Left renal pelvis (tissue), 4 donors: ENCODE results near the gene LDLRAP1. TPM values are rescaled to one million over a fixed set of nuclear protein-coding genes. Genes with fewer than 3 reads are reported as not detected.

Experiments
- DNase-seq, 4 donors: peaks; one replicate each; pipeline ENCODE4 v3.0.0-alpha.2; 2013; ENCODE audit warnings: low read depth in 4 of 4, low spot score in 3 of 4
- polyA plus RNA-seq, 4 donors: library from polyadenylated mRNA; unstranded; fragments of 120-200 nt; gene quantifications; one replicate each; pipeline ENCODE4 v1.2.1, GENCODE V29; 2013; ENCODE audit not compliant: insufficient read length in 4 of 4

Gene LDLRAP1
- polyA plus RNA-seq, 4 donors = 11.5 to 15.0 (median 11.7) TPM

DNA sequence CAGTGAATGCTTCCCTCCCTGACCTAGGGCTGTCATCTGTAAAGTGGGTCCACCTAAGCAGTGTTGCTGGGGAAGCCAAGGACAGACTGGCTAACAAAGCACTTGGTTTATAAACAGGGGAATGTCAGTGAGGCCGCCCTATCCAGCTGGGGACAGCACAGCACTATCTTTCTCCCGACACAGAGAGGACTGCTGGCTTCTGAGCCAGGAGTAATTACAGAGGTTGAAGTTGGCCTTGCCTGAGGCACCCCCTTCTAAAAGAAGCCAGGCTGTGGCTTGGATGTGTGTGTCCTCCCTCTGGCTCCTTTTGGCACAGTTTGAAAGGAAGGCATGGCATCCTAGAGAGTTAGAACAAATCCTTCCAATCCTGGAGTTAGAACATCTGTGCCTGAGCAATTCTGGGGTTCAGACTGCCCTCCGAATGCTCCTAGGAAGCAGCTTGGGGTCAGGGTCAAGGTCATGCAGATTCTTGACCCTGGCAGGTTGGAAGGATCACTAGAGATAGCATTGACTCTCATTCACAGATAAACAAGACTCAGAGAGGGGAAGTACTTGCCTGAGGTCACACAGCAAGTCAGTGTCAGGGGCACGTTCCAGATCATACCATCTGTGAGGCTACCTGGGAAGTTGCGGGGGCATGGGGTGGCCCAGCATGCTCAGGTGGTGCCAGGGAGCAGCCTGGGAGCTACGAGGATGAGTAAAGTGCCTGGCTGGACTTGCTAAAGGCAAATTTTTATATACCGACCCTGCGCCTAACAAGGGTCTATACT is 1.3 kb upstream of the LDLRAP1 start:
- DNase-seq = no peak

GRCh38 chr1:25543005-25543424 is 391 bp upstream of the LDLRAP1 start:
- DNase-seq = no peak

GRCh38 chr1:25544243-25544764 is 898 bp downstream of the LDLRAP1 start:
- no peak for DNase-seq

GRCh38 chr1:25544819-25545218 is 1.4 kb downstream of the LDLRAP1 start:
- DNase-seq = no peak

DNA sequence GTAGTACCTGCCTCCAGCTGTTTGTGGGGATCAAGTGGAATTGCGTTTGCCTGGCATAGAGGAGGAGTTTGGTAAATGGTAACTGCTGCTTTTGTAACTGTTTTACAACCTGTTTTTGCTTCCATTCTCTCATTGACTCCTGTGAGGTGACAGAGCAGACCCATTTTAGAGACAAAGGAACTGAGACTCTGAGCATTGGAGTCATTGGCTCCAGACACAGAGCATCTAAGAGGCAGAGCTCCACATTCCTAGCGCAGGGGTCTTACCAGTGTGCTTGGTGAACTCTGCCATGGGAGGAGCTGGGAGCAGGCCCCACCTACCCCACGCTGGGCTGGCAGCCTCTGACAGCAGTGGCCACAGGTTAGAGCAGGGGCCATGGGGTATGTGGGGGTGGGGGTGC is 2.4 kb downstream of the LDLRAP1 start:
- DNase-seq = no peak

GRCh38 chr1:25546193-25546592 is 2.8 kb downstream of the LDLRAP1 start:
- DNase-seq = no peak

GRCh38 chr1:25548601-25549000 is 5.2 kb downstream of the LDLRAP1 start:
- DNase-seq = no peak

DNA sequence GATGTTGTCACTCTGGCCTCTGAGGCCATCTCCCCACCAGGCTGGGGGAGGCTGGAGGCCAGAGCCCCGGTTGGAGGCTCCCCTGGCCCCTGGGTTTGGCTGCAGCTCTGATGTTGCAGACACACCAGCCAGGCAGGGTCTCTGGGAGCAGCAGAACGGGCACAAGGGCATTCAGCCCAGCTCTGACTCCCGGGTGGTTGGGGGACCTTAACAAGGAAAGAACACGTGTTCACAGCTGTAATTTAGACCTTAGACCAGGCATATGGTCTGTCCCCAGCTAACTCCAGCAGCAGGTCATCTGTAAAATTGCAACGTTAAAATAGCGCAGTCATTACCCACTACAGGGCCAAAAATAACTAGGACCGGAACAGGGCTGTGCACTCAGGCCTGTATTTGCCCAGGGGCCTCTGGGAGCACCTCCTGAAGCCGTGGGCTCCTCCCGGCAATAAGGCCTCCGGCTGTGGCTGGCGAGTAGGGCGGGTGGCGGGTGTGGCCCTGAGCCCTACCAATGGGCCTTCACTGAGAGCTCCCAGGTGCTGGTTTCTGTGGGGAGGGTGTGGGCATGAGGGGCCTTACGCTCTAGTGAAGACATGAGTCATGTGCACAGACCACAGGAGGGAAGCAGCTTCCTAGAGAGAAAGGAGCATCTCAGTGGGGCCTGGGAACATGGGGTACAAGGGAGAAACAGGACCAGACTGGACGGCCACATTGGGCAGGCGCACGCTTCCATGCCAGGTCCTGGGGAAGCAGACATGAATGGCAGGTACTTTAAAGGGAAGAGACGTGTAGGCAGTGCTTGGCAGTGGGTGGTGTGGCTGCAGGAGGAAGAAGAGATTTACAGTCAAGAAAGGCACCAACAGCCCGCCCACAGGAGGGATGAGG is 6.1 kb downstream of the LDLRAP1 start:
- no peak for DNase-seq

DNA sequence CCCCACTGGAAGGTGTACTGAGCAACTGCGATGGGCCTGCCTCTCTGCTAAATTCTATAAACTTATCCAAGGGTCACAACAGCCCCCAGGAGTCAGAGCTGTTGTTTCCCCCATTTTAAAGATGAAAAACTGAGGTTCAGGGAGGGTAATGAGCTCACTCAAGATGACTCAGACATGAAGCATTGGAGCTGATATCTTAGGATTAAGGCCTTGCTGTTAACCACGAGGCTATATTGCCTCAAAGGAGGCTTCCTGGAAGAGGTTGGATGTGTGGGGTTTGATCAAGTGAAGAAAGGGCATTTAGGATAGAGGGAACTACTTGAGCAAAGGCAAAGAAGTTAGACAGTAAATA is 6.7 kb downstream of the LDLRAP1 start:
- DNase-seq = no peak

GRCh38 chr1:25550683-25551310 is 7.4 kb downstream of the LDLRAP1 start:
- no peak for DNase-seq

DNA sequence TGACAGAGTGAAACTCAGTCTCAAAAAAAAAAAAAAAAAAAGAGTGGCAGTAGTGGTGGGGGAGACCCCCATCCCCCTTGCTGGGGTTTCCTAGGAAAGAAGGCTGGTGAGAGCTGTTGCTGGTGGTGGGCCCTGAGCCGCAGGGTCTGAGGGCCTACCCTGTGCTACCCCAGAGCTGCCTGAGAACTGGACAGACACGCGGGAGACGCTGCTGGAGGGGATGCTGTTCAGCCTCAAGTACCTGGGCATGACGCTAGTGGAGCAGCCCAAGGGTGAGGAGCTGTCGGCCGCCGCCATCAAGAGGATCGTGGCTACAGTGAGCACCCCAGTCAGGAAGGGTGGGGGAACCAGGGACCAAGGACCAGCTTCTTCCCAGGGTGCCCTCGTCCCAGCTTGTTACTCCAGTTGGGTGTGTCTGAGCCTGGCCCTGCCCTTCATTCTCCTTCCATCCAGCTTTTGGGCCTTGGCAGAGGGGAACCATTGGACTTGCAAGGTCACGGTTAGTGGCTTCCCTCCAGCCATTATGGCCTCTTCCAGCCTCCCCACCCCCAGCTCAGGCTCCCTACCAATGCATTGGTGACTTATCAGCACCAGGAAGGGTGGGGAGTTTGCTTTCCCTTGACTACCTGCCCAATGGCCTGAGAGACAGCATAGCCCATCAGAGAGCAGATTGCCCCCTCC is 10.5 kb downstream of the LDLRAP1 start:
- no peak for DNase-seq

- no peak for DNase-seq
These were observed 11.0 kb downstream of the LDLRAP1 start for GRCh38 chr1:25554430-25554780.

DNA sequence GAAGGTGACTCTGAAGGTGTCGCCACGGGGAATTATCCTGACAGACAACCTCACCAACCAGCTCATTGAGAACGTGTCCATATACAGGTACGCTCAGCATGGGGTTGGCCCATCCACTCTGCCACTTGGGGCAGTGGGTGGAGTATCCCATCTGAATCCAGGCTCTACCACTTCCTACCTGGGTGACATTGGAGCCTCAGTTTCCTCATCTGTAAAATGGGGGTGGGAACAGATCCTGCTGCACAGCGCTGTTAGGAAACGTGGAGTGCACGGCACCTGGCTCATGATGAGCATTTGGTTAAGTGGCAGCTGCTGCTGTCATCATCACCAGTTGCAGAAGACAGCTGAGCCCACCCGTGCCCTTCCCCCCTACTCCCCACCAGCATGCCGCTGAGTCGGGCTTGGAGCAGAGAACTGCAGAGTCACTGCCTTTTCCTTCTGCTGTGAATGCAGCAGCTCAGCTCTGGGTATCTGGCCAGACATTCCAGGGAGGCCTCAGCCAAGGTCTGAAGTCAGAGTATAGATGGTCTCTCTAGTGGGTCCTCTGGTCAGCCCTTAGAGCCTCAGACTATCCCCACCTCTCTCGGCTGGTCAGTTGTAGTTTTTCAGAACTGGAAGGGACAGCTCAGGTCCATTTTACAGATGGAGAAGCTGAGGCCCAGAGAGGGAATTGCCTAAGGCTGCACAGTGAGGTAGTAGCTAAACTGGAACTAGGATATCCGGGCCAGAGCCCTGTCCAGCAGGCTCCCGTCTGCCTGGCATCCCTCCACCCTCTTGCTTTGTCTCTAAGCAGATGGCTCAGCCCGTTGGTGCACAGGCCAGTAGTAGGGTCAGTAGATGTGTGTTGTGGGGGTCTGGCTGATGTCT is 11.7 kb downstream of the LDLRAP1 start:
- no peak for DNase-seq

- DNase-seq = no peak
These were observed 12.3 kb downstream of the LDLRAP1 start for GRCh38 chr1:25555753-25556092.

DNA sequence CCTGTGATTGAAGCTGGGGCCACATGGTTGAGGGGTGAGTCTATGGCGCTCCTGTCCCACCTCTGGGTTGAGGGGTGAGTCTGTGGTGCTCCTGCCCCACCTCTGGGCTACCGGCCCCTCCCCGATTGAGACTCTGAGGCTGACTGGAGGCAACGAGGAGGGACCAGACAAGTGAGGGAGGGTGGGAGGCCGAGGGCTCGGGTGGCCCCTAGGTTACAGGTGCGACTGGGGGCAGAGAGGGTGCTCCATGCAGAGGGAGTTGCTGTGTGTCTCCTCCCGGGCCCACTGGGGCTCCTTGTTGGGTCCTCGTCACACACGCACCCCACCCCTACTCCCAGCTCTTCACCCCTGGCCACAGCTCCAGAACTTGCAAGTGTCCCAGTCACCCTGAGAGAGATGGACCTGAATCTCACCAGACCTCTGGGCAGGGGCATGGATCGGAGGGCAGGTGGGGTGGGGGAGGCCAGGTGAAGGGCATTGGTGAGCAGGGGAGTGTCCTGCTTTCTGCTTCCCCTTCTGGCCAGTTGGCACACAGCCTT is 12.8 kb downstream of the LDLRAP1 start:
- no peak for DNase-seq

DNA sequence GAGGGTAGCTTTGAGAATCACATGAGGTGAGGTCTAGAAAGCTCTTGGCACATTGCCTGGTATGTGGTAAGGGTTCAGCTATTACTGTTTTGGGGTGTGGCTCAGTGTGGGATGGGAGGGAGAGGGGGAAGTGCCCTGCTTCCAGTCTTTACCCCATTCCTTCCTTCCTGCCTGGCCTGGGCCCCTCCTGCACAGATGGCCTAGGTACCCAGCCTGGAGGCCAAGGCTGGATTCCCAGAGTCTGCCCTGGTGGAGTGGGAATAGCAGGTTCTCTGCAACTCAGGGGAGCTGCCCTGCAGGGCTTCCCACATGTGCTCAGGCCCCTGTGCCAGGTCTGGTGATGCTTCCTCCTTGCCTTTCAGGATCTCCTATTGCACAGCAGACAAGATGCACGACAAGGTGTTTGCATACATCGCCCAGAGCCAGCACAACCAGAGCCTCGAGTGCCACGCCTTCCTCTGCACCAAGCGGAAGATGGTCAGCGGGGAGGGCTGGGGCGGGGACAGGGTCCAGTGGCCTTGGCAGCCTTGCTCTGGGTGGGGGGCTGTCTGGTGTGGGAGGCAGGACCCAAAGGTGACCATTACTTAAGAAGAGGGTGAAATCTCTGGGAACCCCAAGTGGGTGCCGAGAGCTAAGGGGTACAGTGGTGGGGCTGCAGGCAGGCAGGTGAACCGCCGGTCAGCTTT is 13.5 kb downstream of the LDLRAP1 start:
- DNase-seq = no peak

DNA sequence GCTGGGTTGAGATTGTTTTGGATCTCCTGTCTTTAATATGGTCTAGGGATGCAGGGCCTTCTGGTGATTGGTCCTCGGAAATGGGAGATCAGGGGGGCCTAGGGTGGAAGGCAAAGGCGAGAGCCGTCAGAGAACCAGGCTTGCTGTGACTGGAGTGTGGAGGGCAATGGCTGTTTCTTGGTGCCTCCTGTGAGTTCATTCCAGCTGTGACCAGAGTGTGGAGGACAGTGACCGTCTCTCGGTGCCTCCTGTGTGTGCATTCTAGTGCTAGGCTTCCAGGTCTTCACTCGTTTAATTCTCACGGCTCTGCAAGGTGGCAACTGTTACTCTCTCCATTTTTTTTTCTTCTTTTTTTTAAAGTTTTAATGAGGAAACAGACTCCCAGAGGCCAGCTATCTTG is 14.1 kb downstream of the LDLRAP1 start:
- no peak for DNase-seq

- no peak for DNase-seq
These were observed 15.6 kb downstream of the LDLRAP1 start for GRCh38 chr1:25559031-25559430.

DNA sequence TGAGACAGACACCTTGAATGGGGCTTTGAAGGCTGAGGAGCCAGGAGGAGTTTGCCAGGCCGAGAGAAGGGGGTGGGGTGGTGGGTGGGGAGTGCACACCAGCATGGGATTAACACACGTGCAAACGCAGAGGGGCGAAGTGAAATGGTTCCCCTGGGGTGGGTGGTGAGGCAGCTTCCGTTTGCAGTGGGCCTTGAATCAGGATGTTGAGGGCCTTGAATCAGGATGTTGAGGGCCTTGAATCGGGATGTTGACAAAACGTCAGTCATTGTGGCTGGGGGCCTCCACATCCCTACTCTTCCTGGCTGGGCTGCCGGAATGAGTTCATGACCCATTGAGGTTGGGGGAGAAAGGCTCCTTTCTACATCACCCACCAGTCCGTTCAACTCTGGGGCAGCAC is 16.6 kb downstream of the LDLRAP1 start:
- DNase-seq = no peak
